ENCODE measurements around the gene ADAM33. TPM values are rescaled to one million over a fixed set of nuclear protein-coding genes. Genes with fewer than 3 reads are reported as not detected.

The ADAM33 gene
- total RNA-seq, 6 experiments from 2014 or later: 0.24 to 0.51 (median 0.45) TPM

DNA sequence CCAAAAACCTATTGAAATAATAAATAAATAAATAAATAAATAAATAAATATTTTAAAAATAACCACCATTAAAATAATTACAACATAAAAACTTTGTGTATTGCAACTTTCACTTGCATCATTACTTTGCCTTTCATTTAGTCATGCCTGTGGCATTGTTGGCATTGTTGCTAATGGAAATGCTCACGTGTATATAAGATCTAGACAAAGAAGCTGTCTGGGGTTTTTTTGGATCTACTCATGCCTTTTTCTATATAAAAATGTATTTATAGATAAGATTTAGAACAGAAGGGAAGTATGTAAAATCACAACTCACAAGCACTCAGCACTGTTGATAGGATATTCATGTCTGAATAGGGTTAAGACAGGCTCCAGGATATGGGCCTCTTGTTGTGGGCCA is 46.5 kb downstream of the ADAM33 start:
- intact Hi-C loops (cut with DNase I): no loop called here
- H3K27ac ChIP-seq: no peak overlapping the region
- DNase-seq: no peak
- ATAC-seq: no peak
- peaks cover 0 to 38% (median 18%) of the 10 kb centered on the region in 4 donors for H3K4me1 ChIP-seq
- TF ChIP-seq, protein P1, sequence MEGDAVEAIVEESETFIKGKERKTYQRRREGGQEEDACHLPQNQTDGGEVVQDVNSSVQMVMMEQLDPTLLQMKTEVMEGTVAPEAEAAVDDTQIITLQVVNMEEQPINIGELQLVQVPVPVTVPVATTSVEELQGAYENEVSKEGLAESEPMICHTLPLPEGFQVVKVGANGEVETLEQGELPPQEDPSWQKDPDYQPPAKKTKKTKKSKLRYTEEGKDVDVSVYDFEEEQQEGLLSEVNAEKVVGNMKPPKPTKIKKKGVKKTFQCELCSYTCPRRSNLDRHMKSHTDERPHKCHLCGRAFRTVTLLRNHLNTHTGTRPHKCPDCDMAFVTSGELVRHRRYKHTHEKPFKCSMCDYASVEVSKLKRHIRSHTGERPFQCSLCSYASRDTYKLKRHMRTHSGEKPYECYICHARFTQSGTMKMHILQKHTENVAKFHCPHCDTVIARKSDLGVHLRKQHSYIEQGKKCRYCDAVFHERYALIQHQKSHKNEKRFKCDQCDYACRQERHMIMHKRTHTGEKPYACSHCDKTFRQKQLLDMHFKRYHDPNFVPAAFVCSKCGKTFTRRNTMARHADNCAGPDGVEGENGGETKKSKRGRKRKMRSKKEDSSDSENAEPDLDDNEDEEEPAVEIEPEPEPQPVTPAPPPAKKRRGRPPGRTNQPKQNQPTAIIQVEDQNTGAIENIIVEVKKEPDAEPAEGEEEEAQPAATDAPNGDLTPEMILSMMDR (IDR thresholded peaks at IDR 0.05): no peak
- no peak for TF ChIP-seq POLR2A (IDR thresholded peaks at IDR 0.05)
- WGBS (ENCODE audit: insufficient coverage, low coverage, low lambda C conversion rate, missing lambda C conversion rate): 82% methylated on average over 1 of the region's 1 CpG
- H3K9me3 ChIP-seq: no peaks in the 10 kb centered on the region
- no peak overlapping the region for H3K4me3 ChIP-seq
- peaks cover 0 to 7% (median 2%) of the 10 kb centered on the region in 4 donors for H3K36me3 ChIP-seq
- H3K27me3 ChIP-seq: no peaks in the 10 kb centered on the region

GRCh38 chr20:3633913-3634478 is 47.8 kb downstream of the ADAM33 start:
- Histone ChIP-seq H3K9me3 (no peaks in the 10 kb centered on the region), H3K4me1 (peaks cover 0 to 42% (median 20%) of the 10 kb centered on the region in 4 donors), H3K36me3 (peaks cover 0 to 3% (median 0%) of the 10 kb centered on the region in 4 donors), H3K27me3 (no peaks in the 10 kb centered on the region), H3K27ac (no peak overlapping the region), H3K4me3 (no peak overlapping the region)
- WGBS (ENCODE audit: insufficient coverage, low coverage, low lambda C conversion rate, missing lambda C conversion rate): 68% methylated on average over 5 of the region's 6 CpGs
- DNase-seq (no peak), ATAC-seq (no peak)
- intact Hi-C loops (cut with DNase I): no loop called here
- TF ChIP-seq, protein P1 (IDR thresholded peaks at IDR 0.05): no peak
- TF ChIP-seq POLR2A (IDR thresholded peaks at IDR 0.05): no peak

GRCh38 chr20:3632311-3633004 is 49.4 kb downstream of the ADAM33 start:
- ATAC-seq (peak; percentile 51 to 79 (median 76)), DNase-seq (peak in 2 of 3 donors; percentile 68 to 75)
- TF ChIP-seq POLR2A (IDR thresholded peaks at IDR 0.05): no peak
- TF ChIP-seq, protein P1 (IDR thresholded peaks at IDR 0.05): peak; percentile 25 to 58 (median 46)
- Histone ChIP-seq H3K4me1 (peaks cover 0 to 49% (median 24%) of the 10 kb centered on the region in 4 donors), H3K36me3 (peaks cover 0 to 2% (median under 1%) of the 10 kb centered on the region in 4 donors), H3K4me3 (no peak overlapping the region), H3K27me3 (no peaks in the 10 kb centered on the region), H3K9me3 (no peaks in the 10 kb centered on the region), H3K27ac (peak overlapping the region in 1 of 3 donors; percentile 39)
- 53% methylated on average over 7 of the region's 7 CpGs for WGBS (ENCODE audit: insufficient coverage, low coverage, low lambda C conversion rate, missing lambda C conversion rate)
- intact Hi-C loops (cut with DNase I): no loop called here

DNA sequence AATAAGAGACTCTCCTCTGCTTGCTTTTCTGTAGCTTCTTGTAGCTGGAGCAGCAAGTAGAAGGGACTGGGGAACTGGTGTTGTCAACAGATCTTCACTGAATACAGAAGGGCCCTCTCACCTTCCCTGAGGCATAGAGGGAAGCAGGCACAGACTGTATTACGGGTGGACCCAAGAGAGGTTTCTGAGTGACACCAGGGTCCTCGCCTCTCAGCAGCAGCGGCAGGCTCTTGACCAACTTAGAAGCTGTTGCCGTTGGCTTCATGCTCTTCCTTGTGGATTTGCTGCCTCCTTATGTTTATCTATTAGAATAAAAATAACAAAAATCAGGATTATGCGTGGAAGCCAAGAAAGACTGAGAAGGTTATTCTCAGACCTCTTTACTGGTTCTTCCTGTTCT is 50.3 kb downstream of the ADAM33 start:
- ATAC-seq (no peak), DNase-seq (no peak)
- intact Hi-C loops (cut with DNase I): no loop called here
- Histone ChIP-seq H3K36me3 (peaks cover 0 to 4% (median under 1%) of the 10 kb centered on the region in 4 donors), H3K9me3 (no peaks in the 10 kb centered on the region), H3K4me3 (no peak overlapping the region), H3K4me1 (peaks cover 0 to 49% (median 24%) of the 10 kb centered on the region in 4 donors), H3K27ac (peak overlapping the region in 1 of 3 donors; percentile 39), H3K27me3 (no peaks in the 10 kb centered on the region)
- 89% methylated on average over 5 of the region's 5 CpGs for WGBS (ENCODE audit: insufficient coverage, low coverage, low lambda C conversion rate, missing lambda C conversion rate)
- no peak for TF ChIP-seq POLR2A (IDR thresholded peaks at IDR 0.05)
- TF ChIP-seq, protein P1 (IDR thresholded peaks at IDR 0.05): no peak

Data from right lobe of liver (tissue), 6 donors.